ENCODE measurements around the gene MAML2. TPM values are rescaled to one million over a fixed set of nuclear protein-coding genes. Genes with fewer than 3 reads are reported as not detected.

Gene MAML2
- total and polyA plus RNA-seq, 9 of the 15 experiments (the other 6 are each of a cell fraction or from before 2014, with no cell fraction given) = 0.79 to 6.8 (median 4.8) TPM

GRCh38 chr11:96065379-96065778, 277.6 kb downstream of the MAML2 start:
- Histone ChIP-seq H3K27me3 (ENCODE audit: control insufficient read depth in 2 of 2, insufficient read depth in 2 of 2, low read length in 2 of 2) (no peaks in the 10 kb centered on the region), H4K20me1 (replicated peaks; ENCODE audit: control insufficient read depth, insufficient read depth, low read length) (no peaks in the 10 kb centered on the region), H3K4me1 (replicated peaks in 1 of 2; ENCODE audit: control insufficient read depth in 2 of 2, insufficient read depth in 2 of 2, low read length in 2 of 2) (peaks cover 3 to 5% of the 10 kb centered on the region in 2 experiments; a peak in 2 of 5 replicates), H3K9me3 (replicated peaks; ENCODE audit: control insufficient read depth, insufficient read depth, low read depth, low read length) (no peaks in the 10 kb centered on the region), H3K4me3 (no peak overlapping the region), H3K27ac (ENCODE audit: extremely low read depth, low read depth, low read length) (no peak overlapping the region), H3K9ac (ENCODE audit: insufficient read depth in 1 of 2, low read depth in 2 of 2, low read length in 2 of 2) (no peak overlapping the region), H2AFZ (ENCODE audit: low read depth, low read length) (no peak overlapping the region), H3K79me2 (ENCODE audit: control insufficient read depth, insufficient read depth, low read length) (no peaks in the 10 kb centered on the region), H3K9me1 (ENCODE audit: control insufficient read depth, insufficient read depth, low read length) (no peaks in the 10 kb centered on the region), H3K4me2 (ENCODE audit: insufficient read depth, low read length) (no peak overlapping the region), H3K36me3 (ENCODE audit: control insufficient read depth, insufficient read depth, low read length) (no peaks in the 10 kb centered on the region)
- no peak for TF ChIP-seq ERF (CRISPR knock-in tag; IDR thresholded peaks at IDR 0.05)
- DNase-seq (ENCODE audit: extremely low read depth in 1 of 4, low spot score in 3 of 4) (no peak), FAIRE-seq (no peak), ATAC-seq (no peak)
- CTCF ChIA-PET (ENCODE audit: low intra/inter-chr PET ratio) = no interaction called here
- no TSS peak for BruUV-seq (replicated peaks)
- intact Hi-C loops (cut with micrococcal nuclease) (no loop called here), in situ Hi-C loops (cut with MboI) (loop anchor here (5.0 kb wide), 1 partner anchor 277 kb away; the partner anchor contains the start of gene MAML2)
- 83% methylated on average over 3 of the region's 3 CpGs for WGBS (ENCODE audit: insufficient coverage, low coverage, missing lambda C conversion rate)
- POLR2A ChIA-PET = no interaction called here

- Histone ChIP-seq H4K20me1 (replicated peaks; ENCODE audit: control insufficient read depth, insufficient read depth, low read length) (no peaks in the 10 kb centered on the region), H3K27ac (ENCODE audit: extremely low read depth, low read depth, low read length) (no peak overlapping the region), H3K4me1 (replicated peaks in 1 of 2; ENCODE audit: control insufficient read depth in 2 of 2, insufficient read depth in 2 of 2, low read length in 2 of 2) (0 out of 5 replicates have a peak, but pooled peaks cover under 1 to 1% of the 10 kb centered on the region in 2 experiments), H3K4me2 (ENCODE audit: insufficient read depth, low read length) (no peak overlapping the region), H3K27me3 (ENCODE audit: control insufficient read depth in 2 of 2, insufficient read depth in 2 of 2, low read length in 2 of 2) (no peaks in the 10 kb centered on the region), H3K9me1 (ENCODE audit: control insufficient read depth, insufficient read depth, low read length) (no peaks in the 10 kb centered on the region), H3K4me3 (no peak overlapping the region), H3K9ac (ENCODE audit: insufficient read depth in 1 of 2, low read depth in 2 of 2, low read length in 2 of 2) (no peak overlapping the region), H3K79me2 (ENCODE audit: control insufficient read depth, insufficient read depth, low read length) (no peaks in the 10 kb centered on the region), H2AFZ (ENCODE audit: low read depth, low read length) (no peak overlapping the region), H3K36me3 (ENCODE audit: control insufficient read depth, insufficient read depth, low read length) (no peaks in the 10 kb centered on the region), H3K9me3 (replicated peaks; ENCODE audit: control insufficient read depth, insufficient read depth, low read depth, low read length) (no peaks in the 10 kb centered on the region)
- no TSS peak for BruUV-seq (replicated peaks)
- no peak for DNase-seq (ENCODE audit: extremely low read depth in 1 of 4, low spot score in 3 of 4)
- ATAC-seq = no peak
- in situ Hi-C loops (cut with MboI) = no loop called here
- intact Hi-C loops (cut with micrococcal nuclease) = no loop called here
- no peak for FAIRE-seq
- ChIA-PET POLR2A (interaction anchor here (0.6 to 1.0 kb wide), 2 partner anchors 12 to 19 kb away, joined by 3 read pairs; no protein-coding TSS in a partner anchor), CTCF (ENCODE audit: low intra/inter-chr PET ratio) (no interaction called here)
- WGBS (ENCODE audit: insufficient coverage, low coverage, missing lambda C conversion rate) = 65% methylated on average over 2 of the region's 2 CpGs
- TF ChIP-seq, protein P1, sequence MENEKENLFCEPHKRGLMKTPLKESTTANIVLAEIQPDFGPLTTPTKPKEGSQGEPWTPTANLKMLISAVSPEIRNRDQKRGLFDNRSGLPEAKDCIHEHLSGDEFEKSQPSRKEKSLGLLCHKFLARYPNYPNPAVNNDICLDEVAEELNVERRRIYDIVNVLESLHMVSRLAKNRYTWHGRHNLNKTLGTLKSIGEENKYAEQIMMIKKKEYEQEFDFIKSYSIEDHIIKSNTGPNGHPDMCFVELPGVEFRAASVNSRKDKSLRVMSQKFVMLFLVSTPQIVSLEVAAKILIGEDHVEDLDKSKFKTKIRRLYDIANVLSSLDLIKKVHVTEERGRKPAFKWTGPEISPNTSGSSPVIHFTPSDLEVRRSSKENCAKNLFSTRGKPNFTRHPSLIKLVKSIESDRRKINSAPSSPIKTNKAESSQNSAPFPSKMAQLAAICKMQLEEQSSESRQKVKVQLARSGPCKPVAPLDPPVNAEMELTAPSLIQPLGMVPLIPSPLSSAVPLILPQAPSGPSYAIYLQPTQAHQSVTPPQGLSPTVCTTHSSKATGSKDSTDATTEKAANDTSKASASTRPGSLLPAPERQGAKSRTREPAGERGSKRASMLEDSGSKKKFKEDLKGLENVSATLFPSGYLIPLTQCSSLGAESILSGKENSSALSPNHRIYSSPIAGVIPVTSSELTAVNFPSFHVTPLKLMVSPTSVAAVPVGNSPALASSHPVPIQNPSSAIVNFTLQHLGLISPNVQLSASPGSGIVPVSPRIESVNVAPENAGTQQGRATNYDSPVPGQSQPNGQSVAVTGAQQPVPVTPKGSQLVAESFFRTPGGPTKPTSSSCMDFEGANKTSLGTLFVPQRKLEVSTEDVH (IDR thresholded peaks at IDR 0.05; ENCODE audit: low read depth, partially characterized antibody) = no peak
- TF ChIP-seq EP300 (IDR thresholded peaks at IDR 0.05; ENCODE audit: low read length) (no peak), CCAR2 (IDR thresholded peaks at IDR 0.05; ENCODE audit: low read depth, low read length) (no peak), ATF6 (CRISPR knock-in tag; IDR thresholded peaks at IDR 0.05) (no peak), KLF13 (tag; IDR thresholded peaks at IDR 0.05; ENCODE audit: borderline replicate concordance, low read depth) (no peak)
- TF ChIP-seq, protein P2, sequence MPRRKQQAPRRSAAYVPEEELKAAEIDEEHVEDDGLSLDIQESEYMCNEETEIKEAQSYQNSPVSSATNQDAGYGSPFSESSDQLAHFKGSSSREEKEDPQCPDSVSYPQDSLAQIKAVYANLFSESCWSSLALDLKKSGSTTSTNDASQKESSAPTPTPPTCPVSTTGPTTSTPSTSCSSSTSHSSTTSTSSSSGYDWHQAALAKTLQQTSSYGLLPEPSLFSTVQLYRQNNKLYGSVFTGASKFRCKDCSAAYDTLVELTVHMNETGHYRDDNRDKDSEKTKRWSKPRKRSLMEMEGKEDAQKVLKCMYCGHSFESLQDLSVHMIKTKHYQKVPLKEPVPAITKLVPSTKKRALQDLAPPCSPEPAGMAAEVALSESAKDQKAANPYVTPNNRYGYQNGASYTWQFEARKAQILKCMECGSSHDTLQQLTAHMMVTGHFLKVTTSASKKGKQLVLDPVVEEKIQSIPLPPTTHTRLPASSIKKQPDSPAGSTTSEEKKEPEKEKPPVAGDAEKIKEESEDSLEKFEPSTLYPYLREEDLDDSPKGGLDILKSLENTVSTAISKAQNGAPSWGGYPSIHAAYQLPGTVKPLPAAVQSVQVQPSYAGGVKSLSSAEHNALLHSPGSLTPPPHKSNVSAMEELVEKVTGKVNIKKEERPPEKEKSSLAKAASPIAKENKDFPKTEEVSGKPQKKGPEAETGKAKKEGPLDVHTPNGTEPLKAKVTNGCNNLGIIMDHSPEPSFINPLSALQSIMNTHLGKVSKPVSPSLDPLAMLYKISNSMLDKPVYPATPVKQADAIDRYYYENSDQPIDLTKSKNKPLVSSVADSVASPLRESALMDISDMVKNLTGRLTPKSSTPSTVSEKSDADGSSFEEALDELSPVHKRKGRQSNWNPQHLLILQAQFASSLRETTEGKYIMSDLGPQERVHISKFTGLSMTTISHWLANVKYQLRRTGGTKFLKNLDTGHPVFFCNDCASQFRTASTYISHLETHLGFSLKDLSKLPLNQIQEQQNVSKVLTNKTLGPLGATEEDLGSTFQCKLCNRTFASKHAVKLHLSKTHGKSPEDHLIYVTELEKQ (CRISPR knock-in tag; IDR thresholded peaks at IDR 0.05) = no peak
Measured at GRCh38 chr11:96063886-96064285, 279.1 kb downstream of the MAML2 start.

Data from K562 (cell line).